GM10847 (cell line): ENCODE results near the gene ADAMTS17.

Experiments used
- POLR2A ChIP-seq: IDR thresholded peaks from 2 replicates; pipeline ENCODE4 v1.6.1; 2011; ENCODE audit not compliant: insufficient read length; ENCODE audit errors: extremely low read depth

The ADAMTS17 gene

DNA sequence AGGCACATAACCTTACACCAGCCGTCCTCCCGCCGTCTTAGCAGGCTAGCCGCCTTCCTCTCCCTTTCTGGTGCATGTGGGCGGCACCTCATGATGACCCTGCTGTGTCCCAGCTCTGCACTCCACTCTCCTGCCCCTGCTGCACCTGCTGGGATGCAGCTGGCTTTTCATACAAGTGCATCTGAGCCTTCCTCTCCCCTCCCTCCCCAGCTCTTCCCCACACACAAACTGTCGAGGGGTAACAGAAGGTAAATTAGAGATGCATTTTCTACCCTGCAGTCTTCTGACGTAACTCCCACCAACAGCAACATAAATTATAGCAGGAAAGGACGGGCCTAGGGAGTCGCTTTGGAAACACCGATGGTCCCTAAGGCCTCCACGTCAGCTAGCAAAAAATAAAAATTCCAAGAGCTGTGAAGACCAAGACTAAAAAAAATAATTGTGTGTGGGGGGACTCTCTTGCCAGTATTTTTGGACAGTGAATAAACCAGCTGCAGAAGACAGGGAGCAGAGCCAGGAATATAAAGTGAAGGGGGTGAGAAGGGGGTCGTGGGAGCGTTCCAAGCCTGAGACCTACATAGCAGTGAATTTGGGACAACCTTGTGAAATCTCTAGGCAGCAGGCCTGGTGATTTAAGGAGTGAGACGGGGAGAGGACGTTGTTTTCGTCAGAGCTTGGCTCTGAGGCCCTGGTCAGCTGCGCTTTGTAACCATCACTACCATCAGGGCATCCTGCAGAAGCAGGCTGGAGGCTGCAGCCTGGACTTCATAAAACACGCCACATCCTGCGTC is 216.2 kb downstream of the ADAMTS17 start:
- no peak for TF ChIP-seq POLR2A

DNA sequence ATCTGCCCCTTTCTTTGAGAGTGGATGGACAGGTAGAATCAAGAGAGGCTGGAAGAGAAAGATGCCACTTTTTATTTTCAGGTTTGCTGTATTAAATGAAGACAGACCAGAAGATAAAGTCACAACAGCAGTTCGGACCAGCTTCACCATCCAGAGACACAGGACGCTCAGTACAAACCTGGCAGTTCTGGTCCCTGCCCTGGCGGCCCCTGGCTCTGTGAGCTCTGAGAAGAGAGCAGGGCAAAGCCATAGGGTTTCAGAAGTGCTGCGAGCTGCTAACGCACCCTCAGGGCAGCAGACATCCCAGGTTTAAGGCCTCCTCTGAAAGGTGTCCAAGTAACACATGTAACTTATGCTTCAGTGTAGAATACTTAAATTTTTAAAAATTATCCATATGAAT is 216.8 kb downstream of the ADAMTS17 start:
- no peak for TF ChIP-seq POLR2A

DNA sequence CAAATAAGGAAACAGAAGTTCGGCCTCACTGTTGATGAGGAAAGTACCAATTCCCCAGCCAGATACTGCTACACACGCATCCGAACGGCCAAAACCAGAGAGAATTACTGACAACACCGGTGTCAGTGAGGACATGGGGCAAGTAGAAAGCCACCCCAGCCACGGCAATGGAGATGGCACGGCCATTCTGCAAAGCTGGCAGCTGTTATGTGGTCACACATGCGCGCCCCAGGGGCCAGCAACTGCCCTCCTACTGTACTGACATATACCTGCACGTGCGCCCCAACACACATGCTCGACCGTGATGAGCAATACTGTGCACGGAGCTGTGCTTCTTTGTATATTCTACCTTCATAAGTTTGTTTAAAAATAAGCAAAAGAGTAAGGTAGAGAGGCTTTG is 217.4 kb downstream of the ADAMTS17 start:
- no peak for TF ChIP-seq POLR2A

DNA sequence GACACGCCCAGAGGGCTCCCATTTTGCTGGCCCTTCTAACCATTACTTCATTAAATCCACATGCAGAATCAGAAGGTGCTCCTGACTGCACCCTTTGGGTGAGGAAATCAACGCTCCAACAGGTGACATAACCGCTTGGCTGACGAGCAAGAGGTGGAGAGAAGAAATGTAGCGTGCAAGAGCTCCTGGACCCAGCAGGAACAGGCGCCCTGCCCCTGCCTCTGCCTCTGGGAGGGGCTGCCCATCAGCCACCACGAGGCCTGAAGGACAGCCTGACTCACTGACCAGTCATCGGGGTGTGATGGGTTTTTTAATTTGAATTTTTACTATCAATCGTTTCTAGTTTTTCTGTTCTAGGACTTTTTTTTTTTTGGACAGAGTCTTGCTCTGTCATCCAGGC is 218.2 kb downstream of the ADAMTS17 start:
- TF ChIP-seq POLR2A = no peak

DNA sequence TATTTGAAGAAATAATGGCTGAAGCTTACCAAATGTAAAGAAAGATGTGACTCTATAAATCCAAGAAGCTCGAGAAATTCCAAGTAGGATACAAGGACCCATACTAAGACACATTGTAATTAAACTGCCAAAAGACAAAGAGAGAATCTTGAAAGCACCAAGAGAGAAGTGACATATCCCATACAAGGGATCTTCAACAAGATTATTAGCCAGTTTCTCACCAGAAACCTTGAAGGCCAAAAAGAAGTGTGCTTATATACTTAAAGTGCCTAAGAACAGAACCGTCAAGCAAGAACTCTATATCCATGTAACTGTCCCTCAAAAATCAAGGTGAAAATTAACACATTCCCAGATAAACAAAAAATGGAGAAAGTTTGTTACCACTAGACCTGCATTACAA is 220.5 kb downstream of the ADAMTS17 start:
- TF ChIP-seq POLR2A = no peak

- TF ChIP-seq POLR2A = no peak
Observed at GRCh38 chr15:100120111-100120510, 221.7 kb downstream of the ADAMTS17 start.

GRCh38 chr15:100118546-100118945 is 223.2 kb downstream of the ADAMTS17 start:
- no peak for TF ChIP-seq POLR2A

DNA sequence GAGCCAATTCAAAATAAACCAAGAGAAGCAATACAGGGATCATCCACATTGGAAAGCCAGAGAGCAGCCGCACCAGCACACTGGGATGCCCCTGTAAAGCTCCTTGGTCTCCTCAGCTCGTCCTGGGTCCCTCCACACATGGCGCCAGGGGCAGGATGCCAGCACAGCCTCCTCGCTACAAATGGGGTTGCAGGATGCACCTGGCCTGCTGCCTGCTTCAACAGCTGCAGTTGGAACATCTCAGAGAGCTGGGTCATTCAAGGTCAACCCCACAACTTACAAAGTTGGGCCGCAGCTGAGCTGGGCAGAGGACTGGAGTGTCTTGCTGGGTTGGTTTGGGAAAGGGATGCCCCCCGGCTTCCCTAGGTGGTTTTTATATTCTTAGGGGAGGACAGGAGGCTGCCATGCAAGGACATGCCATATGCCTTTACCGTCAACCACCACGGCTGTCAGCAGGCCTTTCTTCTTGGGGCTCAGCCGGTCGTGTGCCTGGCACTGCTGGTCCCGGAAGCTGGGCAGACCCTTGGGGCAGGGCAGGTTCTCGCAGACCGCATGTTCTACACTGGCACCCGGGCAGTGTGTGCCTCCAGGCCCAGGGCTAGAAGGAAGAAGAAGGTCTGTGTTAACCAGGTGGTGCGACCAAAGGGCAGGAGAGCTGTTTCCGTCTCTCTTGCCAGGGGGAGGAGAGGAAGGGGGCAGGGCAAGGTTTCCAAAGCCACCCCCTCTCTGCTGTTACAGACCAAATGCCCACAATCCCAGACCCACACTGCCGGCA is 225.2 kb downstream of the ADAMTS17 start:
- TF ChIP-seq POLR2A = no peak

GRCh38 chr15:100115711-100116090 is 226.1 kb downstream of the ADAMTS17 start:
- no peak for TF ChIP-seq POLR2A

DNA sequence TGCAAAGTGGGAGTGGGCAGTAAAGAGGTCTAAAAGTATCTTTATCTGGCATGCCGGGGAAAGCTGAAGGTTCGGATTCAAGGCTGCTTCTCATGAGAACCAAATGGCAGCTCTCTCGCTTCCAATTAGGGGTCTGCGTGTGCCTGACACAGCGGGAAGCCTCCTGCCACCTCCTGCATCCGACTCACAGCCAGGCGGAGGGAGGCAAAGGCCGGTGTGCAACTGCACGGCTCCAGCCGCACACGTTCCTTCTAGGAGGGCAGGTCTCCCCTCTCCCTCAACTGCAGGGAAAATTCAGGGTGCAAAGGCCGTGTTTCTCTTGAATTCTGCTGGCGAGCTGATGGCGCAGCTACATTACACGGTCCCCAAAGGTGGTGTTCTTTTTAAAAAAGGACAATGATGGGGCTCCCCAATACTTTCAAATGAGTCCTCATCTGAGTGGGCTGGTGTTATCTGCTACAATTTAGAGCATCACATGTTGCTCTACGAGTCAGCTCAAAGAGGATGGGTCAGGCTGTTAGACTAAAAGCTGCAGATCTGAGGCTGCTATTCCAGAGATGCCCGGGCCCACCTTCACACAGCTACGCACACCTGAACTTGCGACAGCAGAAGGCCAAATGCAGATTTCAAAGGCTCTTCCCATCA is 226.6 kb downstream of the ADAMTS17 start:
- TF ChIP-seq POLR2A = no peak

- TF ChIP-seq POLR2A = no peak
Observed at GRCh38 chr15:100114571-100114970, 227.2 kb downstream of the ADAMTS17 start.

DNA sequence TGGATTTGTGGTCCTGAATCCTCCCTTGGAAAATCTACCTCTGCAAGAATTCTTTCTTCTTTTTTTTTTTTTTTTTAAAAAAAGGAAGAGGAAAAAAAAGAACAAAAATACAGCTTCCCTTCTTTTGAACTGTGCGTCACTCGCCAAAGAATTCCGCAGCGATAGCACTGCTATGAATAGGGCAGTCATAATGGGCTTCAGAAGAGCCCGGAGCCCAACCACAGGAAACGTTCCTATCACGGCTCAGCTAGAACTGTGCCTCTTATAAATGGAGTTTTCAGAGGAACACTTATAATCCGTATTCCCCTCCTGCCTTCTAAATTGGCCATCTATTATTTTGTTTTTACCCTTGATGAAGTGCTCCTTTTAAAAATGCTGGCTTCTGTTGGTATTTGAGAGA is 227.7 kb downstream of the ADAMTS17 start:
- TF ChIP-seq POLR2A = no peak

- TF ChIP-seq POLR2A = no peak
Observed at GRCh38 chr15:100113351-100114080, 228.3 kb downstream of the ADAMTS17 start.

GRCh38 chr15:100112636-100113305 is 229.0 kb downstream of the ADAMTS17 start:
- no peak for TF ChIP-seq POLR2A

DNA sequence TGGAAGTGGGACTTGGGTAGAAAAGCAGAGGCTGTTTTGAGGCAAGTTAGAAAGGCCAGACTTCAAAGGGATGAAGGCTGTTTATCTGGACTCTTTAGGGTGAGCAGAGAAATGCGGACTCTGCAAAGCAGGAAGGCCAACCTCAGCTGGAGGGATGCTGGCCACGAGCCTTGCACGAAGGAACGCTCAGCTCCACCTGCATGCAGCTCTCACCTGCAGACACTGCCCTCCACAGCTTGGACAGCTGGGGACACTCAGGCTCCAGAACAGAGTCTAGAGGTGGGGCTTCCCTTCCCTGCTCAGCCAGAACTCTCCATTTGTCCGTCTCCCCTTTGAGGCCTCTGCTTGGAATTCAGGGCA is 229.7 kb downstream of the ADAMTS17 start:
- no peak for TF ChIP-seq POLR2A
